CD4-positive, alpha-beta T cell treated with Interleukin-2 at 100 ng/mL for 4 hours (primary cell): Measurements from ENCODE around the gene MTHFR.

ENCODE experiments used
- DNase-seq: peaks from one replicate; pipeline ENCODE4 v3.0.0-alpha.2; 2020; ENCODE audit warnings: low spot score

Gene MTHFR

GRCh38 chr1:11796036-11796828 is 9.5 kb downstream of the MTHFR start:
- no peak for DNase-seq

- DNase-seq = no peak
These were observed 10.4 kb downstream of the MTHFR start for GRCh38 chr1:11795238-11795890.

DNA sequence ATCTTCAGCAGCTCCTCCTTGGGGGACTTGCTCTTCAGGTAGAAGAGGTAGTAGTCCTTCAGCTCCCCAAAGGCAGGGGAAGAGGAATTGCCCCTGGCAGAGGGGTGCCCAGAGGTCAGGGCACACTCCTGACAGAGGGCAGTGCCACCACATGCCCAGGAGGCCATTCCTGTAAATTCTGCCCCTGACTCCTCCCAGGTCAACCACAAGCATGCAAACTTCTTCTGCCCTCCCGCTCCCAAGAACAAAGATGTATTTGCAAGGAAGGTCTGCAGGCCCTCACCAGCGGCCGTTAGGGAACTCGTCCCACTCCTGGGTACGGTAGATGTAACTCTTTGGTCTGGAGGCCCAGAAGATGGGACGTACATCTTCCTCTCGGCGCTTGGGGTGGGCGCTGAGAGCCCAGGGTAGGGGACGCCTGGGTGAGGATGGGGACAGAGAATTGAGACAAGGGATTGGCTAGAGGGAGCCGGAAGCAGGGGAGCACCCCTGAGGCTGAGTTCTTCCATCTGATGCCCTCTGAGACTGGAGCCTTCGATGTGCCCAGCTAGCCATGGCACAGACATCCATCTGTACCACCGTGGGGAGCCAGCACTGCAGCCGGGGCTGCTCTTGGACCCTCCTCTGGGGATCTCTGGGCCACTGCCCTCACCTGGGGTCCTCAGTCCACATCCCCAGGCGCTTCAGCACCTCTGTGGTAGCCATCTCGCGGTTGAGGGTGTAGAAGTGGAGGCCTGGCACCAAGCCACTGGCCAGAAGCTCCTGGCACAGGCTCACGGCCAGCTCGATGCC is 11.1 kb downstream of the MTHFR start:
- DNase-seq = no peak

- DNase-seq = no peak
These were observed 11.9 kb downstream of the MTHFR start for GRCh38 chr1:11793819-11794218.

DNA sequence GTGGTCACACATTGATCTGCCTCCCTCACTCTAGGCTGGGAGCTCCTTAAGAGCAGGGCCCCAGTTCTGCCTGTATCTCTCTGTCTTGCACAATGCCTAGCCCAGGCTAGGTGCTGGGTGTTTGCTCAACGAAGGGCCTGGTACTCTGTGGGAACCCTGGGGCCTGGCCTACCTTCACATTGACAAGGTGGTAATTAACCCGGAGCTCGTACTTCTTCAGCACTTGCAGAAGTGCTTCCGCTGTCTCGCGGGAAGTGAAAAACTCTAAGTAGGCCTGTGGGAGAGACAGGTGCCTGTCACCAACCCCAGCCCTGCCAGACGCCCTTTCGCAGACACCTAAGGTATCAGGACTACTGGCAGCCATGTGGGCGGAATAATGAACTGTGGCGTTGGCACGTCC is 13.7 kb downstream of the MTHFR start:
- DNase-seq = no peak

GRCh38 chr1:11790880-11791715 is 14.7 kb downstream of the MTHFR start:
- no peak for DNase-seq

DNA sequence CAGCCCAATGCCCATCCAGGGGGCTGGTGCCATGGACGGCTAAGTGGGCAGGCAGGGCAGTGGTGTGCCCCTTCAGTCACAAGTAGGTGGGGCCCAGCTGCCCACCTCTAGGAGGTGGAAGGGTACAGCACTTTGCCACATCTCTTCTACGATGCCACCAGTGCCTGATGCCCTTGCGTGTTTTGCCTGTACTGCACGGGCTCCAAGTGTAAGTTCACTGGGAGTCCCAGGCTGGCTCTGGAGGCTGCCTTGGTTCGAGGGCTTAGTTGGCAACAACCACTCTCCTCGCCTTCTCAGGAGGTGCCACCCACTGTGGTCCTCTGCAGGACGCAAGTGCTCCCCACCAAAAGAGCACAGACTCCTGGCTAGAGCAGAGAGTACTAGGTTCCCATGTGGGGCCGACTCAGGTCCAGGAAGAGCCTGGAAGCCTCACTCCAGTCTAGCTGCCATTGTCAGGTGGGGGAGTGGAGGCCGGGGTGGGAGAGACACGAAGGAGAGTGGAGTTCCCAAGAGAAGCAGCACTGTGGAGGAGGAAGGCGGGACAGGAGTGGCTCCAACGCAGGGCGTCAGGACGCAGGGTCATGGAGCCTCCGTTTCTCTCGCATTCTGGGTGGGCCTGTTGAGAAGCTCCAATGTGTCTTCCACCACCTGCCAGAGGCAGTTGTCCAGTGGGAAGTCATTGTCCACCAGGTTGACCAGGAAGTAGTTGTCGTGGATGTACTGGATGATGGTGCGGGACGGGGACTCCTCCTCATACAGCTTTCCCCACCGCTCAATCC is 15.5 kb downstream of the MTHFR start:
- no peak for DNase-seq

DNA sequence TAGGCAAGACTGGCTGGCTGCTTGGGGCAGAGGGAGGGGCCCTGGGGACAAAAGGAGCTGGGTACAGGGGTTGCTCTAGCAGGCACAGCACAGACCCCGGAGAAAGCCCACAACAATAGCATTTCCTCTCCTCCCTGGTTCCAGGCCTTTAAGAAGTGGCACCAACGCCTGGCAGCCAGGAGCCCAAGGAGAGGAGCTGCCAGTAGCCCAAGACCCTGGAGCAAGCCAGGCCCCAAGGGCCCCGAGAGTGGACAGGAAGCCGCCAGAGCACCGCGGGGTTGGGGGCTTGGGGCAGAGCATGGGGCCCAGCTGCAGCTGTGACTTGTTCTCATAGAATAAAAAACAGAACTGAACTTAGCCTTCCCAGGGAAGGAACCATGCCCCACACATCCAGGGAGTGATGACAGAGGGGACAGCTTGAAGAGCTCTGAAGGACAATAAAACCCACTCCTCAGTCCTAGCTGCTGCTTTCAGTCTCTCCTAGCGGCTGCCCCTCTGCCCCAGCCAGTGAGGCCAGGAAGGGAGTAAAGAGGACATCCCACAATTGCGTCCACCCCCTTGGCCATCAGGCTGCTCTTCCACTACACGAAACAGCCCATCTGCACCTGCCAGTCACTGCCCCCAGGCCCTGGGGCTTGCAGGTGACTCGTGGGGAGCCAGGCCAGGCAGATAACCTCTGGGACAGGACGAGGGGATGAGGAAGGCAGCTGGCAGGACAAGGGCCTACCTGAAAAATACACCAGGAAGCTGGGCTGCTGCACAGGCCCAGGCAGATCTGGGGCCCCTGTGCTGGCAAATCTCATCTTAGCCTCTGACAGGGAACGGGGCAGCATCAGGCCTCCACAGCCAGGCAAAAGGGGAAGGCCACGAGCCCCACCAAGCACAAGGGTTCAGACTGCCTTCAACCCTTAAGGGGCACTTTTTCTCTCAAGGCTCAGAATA is 16.4 kb downstream of the MTHFR start:
- no peak for DNase-seq

DNA sequence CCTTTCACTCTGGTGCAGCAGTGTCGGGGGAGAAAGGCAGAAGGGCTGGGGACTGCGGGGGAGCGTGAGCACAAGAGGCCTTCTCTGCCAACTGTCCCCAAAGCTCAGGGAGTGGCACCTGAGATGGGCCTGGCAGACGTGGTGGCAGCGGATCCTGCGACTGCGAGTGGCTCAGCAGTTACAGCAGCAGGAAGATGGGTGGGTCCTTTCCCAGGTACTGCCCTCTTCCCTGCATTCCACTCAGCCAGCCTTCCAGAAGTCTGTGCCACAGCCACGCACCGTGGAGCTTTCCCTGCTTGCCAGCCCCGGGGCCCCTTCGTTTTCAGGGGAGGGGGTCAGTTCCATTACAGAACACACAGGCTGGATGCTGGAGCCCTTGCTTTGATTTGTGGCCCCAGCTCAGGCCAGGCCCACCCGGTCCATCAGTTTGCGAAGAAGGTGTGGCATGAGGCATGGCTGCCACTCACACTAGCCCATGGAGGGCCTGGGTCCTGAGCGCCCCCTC is 17.2 kb downstream of the MTHFR start:
- DNase-seq = no peak

DNA sequence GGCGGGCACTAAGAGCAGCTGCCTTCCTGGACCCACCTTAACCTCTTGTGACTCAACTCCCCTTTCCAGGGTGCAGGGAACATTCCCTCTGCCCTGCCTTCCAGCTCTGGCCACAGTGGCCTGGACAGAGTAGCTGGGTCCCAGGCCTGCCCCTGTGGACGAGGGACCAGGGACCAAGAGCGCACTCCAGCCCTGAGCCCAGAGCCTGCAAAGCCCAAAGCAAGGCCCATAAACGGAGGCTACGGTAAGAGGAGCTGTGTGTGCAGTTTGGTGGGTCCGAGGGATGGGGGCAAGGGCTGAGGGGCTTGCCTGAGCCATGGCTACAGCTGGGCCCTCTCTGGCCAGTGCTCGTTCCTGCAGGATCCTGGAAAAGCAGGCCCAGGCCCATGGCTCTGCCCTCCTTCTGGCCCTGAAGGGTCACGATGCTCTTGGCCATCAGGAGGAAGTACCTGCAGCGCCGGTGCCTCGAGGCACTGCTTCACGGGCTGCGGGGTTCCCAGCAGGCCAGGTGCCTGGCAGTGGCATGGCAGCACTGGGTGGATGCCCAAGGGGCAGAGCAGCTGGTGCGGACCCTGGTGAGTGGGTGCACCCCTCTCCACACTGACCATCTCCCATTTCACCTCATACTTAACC is 17.8 kb downstream of the MTHFR start:
- no peak for DNase-seq

GRCh38 chr1:11787251-11787803 is 18.4 kb downstream of the MTHFR start:
- DNase-seq = no peak

DNA sequence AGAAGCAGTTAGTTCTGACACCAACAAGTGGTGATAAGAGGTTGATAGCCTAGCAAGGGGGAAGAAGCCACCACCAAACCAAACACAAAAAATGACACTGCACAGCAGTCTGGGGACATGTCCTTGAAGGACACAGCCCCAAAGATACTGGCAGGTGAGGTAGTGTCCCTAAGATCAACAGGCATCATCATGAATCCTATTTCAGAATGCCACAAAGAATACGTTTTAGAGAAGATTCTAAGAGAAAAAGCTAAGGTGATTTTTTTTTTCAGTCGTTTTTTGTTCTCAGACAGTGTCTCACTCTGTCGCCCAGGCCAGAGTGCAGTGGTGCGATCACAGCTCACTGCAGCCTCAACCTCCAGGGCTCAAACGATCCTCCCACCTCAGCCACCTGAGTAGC is 19.6 kb downstream of the MTHFR start:
- no peak for DNase-seq

DNA sequence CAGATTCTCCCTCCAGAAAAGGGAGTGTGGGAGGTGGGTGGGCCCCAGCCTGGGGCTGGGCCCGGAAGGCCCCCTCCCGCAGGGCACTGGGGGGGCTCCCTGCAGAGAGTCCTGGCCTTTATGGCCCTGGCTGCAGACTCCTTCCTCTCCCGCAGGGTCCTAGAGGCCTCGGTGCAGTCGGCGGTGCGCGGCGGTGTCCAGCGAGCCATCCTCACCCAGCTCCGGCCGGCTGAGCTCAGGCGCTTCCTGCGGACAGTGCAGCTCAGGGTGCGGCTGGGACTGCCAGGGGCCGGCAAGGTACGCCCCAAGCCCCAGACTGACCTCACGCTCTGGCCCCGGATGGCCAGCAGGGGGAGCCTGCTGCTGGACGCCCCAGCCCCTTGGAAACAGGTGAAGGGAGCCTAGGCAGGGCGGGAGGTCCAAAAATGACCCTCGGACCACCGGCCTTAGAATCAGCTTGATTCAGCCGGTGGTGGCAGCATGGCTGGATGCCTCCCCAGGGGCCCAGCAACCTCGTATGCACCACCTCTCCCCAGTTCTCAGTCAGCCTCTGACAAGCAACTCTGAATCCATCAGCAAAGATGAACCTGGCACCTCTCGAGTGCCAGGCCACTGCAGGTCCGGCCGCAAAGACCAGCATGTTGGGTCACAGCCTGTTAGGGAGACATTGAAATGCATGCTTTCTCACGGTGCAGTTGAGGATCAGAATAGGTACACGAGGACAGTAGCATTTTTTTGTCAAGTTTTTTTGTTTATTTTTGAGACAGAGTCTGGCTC is 20.6 kb downstream of the MTHFR start:
- peak; percentile 40 for DNase-seq

- no peak for DNase-seq
These were observed 21.3 kb downstream of the MTHFR start for GRCh38 chr1:11784256-11784992.

DNA sequence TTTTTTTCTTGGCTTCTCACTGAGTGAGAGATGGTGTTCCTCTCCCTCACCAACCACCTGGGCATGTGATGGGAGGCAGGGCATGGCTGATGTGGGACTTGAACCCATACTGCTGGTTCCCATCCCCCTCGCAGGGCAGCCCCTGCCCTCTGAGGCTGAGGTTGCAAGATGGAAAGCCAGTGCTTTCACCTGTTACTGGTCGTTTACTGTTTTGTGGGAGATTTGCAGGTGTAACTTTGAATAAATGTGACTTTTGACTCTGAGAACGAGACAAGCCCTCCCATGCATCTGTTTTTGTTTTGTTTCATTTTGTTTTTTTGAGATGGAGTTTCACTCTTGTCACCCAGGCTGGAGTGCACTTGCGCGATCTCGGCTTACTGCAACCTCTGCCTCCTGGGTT is 22.2 kb downstream of the MTHFR start:
- no peak for DNase-seq

DNA sequence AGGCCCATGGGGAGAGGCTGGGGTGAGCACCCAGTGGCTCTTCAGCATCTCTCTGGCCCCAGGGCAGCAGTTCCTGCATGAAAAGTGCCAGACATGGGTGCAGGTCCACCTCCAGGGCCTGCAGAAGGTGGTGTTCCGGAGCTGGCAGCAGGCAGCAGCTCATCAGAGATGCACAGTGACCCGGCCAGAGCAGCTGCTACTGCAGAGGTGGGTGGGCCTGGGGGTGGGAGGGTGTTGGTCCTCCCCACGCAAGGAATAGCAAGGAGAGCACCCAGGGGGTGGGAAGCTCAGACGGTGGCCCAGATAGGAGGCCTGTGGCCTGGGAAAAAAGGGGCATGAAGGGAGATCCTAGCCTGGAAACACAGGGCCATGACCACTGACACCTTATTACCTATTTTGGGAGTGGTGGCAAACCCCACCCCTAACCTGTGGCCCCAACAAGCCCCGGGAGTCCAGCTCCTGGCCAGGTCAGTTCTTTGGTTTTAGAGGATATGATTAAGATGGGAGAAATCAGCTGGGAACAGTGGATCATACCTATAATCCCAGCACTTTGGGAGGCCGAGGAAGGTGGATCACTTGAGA is 23.5 kb downstream of the MTHFR start:
- DNase-seq = no peak

DNA sequence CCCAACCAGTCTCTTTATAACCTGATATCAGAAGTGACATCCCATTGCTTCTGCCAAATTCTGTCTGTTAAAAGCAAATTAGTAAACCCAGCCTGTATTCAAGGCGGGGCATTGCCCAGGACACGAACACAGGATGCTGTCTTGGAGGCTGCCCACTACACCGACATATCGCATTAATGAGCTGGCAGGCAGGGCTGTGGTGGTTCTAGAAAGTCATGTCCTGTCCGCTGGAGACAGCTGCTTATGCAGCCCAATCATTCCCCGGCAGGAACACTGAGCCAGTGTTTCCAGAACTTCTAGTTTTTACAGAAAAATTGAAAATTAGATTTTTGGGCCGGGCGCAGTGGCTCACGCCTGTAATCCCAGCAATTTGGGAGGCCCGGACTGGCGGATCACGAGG is 24.5 kb downstream of the MTHFR start:
- no peak for DNase-seq
